PFSK-1 (cell line): ENCODE results near the gene ADD1.

Experiments
- FOXP2 ChIP-seq: optimal IDR thresholded peaks from 2 replicates; pipeline ENCODE3; 2011; ENCODE audit warnings: borderline replicate concordance, control low read depth, inconsistent platforms; ENCODE audit not compliant: insufficient read depth; ENCODE audit errors: extremely low read length, extremely low read depth
- POLR2AphosphoS5 ChIP-seq: IDR thresholded peaks from 2 replicates; pipeline ENCODE4 v1.6.1; 2012; ENCODE audit warnings: low read depth, mild to moderate bottlenecking, control low read depth, low read length, moderate library complexity
- REST ChIP-seq, 2 experiments: IDR thresholded peaks; 2 replicates each; pipeline versions ENCODE4 v1.6.1 to v1.8.0; 2011 to 2012; ENCODE audit warnings: low read depth in 2 of 2, low read length in 2 of 2, control low read depth in 1 of 2, inconsistent platforms in 1 of 2, mild to moderate bottlenecking in 1 of 2, moderate library complexity in 1 of 2; ENCODE audit not compliant: insufficient read depth in 1 of 2
- SIN3A ChIP-seq: IDR thresholded peaks from 2 replicates; pipeline ENCODE4 v1.6.1; 2012; ENCODE audit warnings: mild to moderate bottlenecking, low read length, moderate library complexity, borderline replicate concordance; ENCODE audit not compliant: insufficient read depth
- TAF1 ChIP-seq: IDR thresholded peaks from 2 replicates; pipeline ENCODE4 v1.6.1; 2012; ENCODE audit warnings: low read length, control low read depth, borderline replicate concordance; ENCODE audit not compliant: insufficient read depth

The ADD1 gene

GRCh38 chr4:2866891-2867290 is 23.2 kb downstream of the ADD1 start:
- no peak for TF ChIP-seq SIN3A
- no peak for TF ChIP-seq FOXP2
- TF ChIP-seq TAF1 = no peak
- TF ChIP-seq REST (IDR thresholded peaks at IDR 0.05; ENCODE audit: insufficient read depth in 1 of 2, low read depth in 2 of 2, low read length in 2 of 2) = no peak
- TF ChIP-seq POLR2AphosphoS5 = no peak

GRCh38 chr4:2867758-2868491 is 24.3 kb downstream of the ADD1 start:
- TF ChIP-seq POLR2AphosphoS5 = no peak
- peak in 1 of 2 experiments; percentile 23; a peak in 1 of 4 replicates for TF ChIP-seq REST (IDR thresholded peaks at IDR 0.05; ENCODE audit: insufficient read depth in 1 of 2, low read depth in 2 of 2, low read length in 2 of 2)

DNA sequence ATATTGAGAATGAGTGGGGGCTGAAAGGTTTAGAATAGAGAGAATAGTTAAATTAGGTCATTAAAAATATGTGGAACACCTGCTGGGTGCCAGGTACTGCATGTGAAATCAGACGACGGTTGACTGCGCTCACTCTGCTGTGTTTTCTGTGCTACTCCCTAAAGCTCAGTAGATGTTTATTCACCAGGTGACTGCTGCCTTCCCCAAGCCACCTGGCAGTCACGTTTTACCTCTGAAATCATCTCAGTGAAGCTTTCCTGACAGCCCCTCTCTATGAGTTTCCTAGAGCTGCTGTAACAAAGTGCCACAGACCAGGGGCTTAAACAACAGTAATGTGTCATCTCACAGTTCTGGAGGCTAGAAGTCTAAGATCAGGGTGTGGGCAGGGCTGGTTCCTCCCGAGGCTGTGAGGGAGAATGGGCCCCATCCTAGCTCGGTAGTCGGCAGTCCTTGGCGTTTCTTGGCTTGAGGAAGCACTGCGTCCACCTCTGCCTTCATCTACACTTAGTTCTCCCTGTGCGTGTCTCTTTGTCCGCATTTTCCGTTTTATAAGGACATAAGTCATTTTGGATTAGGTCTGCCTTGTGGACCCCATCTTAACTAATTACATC is 25.3 kb downstream of the ADD1 start:
- TF ChIP-seq SIN3A = no peak
- TF ChIP-seq FOXP2 = no peak
- TF ChIP-seq TAF1 = no peak
- no peak for TF ChIP-seq REST (IDR thresholded peaks at IDR 0.05; ENCODE audit: insufficient read depth in 1 of 2, low read depth in 2 of 2, low read length in 2 of 2)
- TF ChIP-seq POLR2AphosphoS5 = no peak

DNA sequence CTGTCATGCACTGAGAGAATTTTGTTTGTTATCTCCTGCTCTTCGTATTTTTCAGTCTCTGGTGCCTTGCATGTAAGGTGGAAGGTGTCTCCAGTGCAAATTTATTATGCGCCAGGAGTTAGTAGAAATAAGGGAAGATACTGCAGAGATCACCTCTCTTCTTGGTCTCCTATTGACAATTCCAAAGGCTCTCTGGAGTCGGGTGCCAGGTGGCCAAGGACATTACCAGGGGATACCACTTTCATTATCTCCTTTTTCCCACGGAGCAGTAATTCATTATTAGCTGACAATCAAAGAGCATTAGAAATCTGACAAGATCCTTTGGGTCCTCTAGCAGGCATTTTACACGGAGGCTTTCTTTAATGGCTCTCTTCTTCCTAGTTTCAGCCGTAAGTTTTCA is 26.0 kb downstream of the ADD1 start:
- no peak for TF ChIP-seq TAF1
- TF ChIP-seq SIN3A = no peak
- TF ChIP-seq FOXP2 = no peak
- TF ChIP-seq REST (IDR thresholded peaks at IDR 0.05; ENCODE audit: insufficient read depth in 1 of 2, low read depth in 2 of 2, low read length in 2 of 2) = no peak
- TF ChIP-seq POLR2AphosphoS5 = no peak
